HEK293 (cell line): ENCODE results near the gene DOCK4.

ENCODE experiments used
- AEBP2 ChIP-seq: fragments of 450-650 bp; formaldehyde crosslinking; IDR thresholded peaks from 2 replicates; pipeline ENCODE4 v1.5.1; 2016; ENCODE audit warnings: missing biosample characterization, missing genetic modification characterization, borderline replicate concordance
- YY1 ChIP-seq: fragments of 450-650 bp; formaldehyde crosslinking; IDR thresholded peaks from 2 replicates; pipeline ENCODE4 v1.5.1; 2018; ENCODE audit warnings: missing biosample characterization, missing genetic modification characterization
- ZBTB20 ChIP-seq: fragments of 450-650 bp; formaldehyde crosslinking; IDR thresholded peaks from 2 replicates; pipeline ENCODE4 v1.5.1; 2016; ENCODE audit warnings: missing biosample characterization, missing genetic modification characterization
- ZFP37 ChIP-seq: fragments of 450-650 bp; formaldehyde crosslinking; IDR thresholded peaks from 2 replicates; pipeline ENCODE4 v1.5.1; 2016; ENCODE audit warnings: missing biosample characterization, missing genetic modification characterization
- ZNF121 ChIP-seq: fragments of 450-650 bp; formaldehyde crosslinking; IDR thresholded peaks from 2 replicates; pipeline ENCODE4 v1.5.1; 2016; ENCODE audit warnings: missing biosample characterization, missing genetic modification characterization
- ZNF184 ChIP-seq: fragments of 450-650 bp; IDR thresholded peaks from 2 replicates; pipeline ENCODE4 v1.5.1; 2018; ENCODE audit warnings: missing biosample characterization, mild to moderate bottlenecking, missing genetic modification characterization
- ZNF521 ChIP-seq: fragments of 450-650 bp; formaldehyde crosslinking; IDR thresholded peaks from 2 replicates; pipeline ENCODE4 v1.5.1; 2017; ENCODE audit warnings: missing biosample characterization, mild to moderate bottlenecking, missing genetic modification characterization
- TF ChIP-seq, protein P1 (sequence below): fragments of 450-650 bp; formaldehyde crosslinking; IDR thresholded peaks from 2 replicates; pipeline ENCODE4 v1.5.1; 2016; ENCODE audit warnings: missing biosample characterization, missing genetic modification characterization

- no peak for TF ChIP-seq ZBTB20 (tag by site-specific recombination)
- no peak for TF ChIP-seq ZNF121 (tag by site-specific recombination)
- TF ChIP-seq, protein P1, sequence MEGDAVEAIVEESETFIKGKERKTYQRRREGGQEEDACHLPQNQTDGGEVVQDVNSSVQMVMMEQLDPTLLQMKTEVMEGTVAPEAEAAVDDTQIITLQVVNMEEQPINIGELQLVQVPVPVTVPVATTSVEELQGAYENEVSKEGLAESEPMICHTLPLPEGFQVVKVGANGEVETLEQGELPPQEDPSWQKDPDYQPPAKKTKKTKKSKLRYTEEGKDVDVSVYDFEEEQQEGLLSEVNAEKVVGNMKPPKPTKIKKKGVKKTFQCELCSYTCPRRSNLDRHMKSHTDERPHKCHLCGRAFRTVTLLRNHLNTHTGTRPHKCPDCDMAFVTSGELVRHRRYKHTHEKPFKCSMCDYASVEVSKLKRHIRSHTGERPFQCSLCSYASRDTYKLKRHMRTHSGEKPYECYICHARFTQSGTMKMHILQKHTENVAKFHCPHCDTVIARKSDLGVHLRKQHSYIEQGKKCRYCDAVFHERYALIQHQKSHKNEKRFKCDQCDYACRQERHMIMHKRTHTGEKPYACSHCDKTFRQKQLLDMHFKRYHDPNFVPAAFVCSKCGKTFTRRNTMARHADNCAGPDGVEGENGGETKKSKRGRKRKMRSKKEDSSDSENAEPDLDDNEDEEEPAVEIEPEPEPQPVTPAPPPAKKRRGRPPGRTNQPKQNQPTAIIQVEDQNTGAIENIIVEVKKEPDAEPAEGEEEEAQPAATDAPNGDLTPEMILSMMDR (tag by site-specific recombination), result no peak
- no peak for TF ChIP-seq AEBP2
- TF ChIP-seq ZNF521 (tag by site-specific recombination), result no peak
- no peak for TF ChIP-seq YY1 (tag by site-specific recombination)
- TF ChIP-seq ZFP37 (tag by site-specific recombination), result no peak
- no peak for TF ChIP-seq ZNF184
Observed at GRCh38 chr7:112053737-112054069, 152.5 kb downstream of the DOCK4 start.
